Loucy (cell line): ENCODE measurements around the gene RREB1.
A peak's percentile ranks its signal among the peaks of the same experiment; 100 is the strongest.

ENCODE experiments used
- H2AFZ ChIP-seq: fragments of 200-600 bp; sonication (generic); 2 replicates; pipeline ENCODE4 v1.6.0; 2016; ENCODE audit warnings: antibody characterized with exemption, mild to moderate bottlenecking, low read length, moderate library complexity
- H3F3A ChIP-seq: fragments of 200-600 bp; 2 replicates; pipeline ENCODE4 v1.6.0; 2016; ENCODE audit warnings: antibody characterized with exemption, low read depth, mild to moderate bottlenecking
- H3K27me3 ChIP-seq: fragments of 200-600 bp; sonication (generic); 2 replicates; pipeline ENCODE4 v1.6.1; 2014; ENCODE audit warnings: low read length, mild to moderate bottlenecking; ENCODE audit not compliant: insufficient read depth, poor library complexity, severe bottlenecking
- H3K36me3 ChIP-seq: fragments of 200-600 bp; sonication (generic); 2 replicates; pipeline ENCODE4 v1.6.1; 2016; ENCODE audit warnings: low read length; ENCODE audit not compliant: insufficient read depth
- H3K4me1 ChIP-seq: fragments of 200-600 bp; sonication (generic); 2 replicates; pipeline ENCODE4 v1.5.1; 2014; ENCODE audit warnings: low read length, mild to moderate bottlenecking; ENCODE audit not compliant: insufficient read depth, poor library complexity, severe bottlenecking
- H3K4me2 ChIP-seq: fragments of 200-600 bp; sonication (generic); 2 replicates; pipeline ENCODE4 v1.6.0; 2014; ENCODE audit warnings: antibody characterized with exemption, low read length, low read depth, mild to moderate bottlenecking; ENCODE audit not compliant: poor library complexity, severe bottlenecking
- H3K4me3 ChIP-seq: fragments of 200-600 bp; sonication (generic); 2 replicates; pipeline ENCODE4 v1.5.1; 2014; ENCODE audit warnings: low read length, mild to moderate bottlenecking, mixed read lengths; ENCODE audit not compliant: poor library complexity, severe bottlenecking
- H3K79me2 ChIP-seq: fragments of 200-600 bp; sonication (generic); 2 replicates; pipeline ENCODE4 v1.6.1; 2014; ENCODE audit warnings: low read length; ENCODE audit not compliant: insufficient read depth
- H3K9ac ChIP-seq: fragments of 200-600 bp; sonication (generic); 2 replicates; pipeline ENCODE4 v1.6.0; 2014; ENCODE audit warnings: mild to moderate bottlenecking, low read depth, low read length, moderate library complexity; ENCODE audit not compliant: poor library complexity, severe bottlenecking
- H3K9me2 ChIP-seq: fragments of 200-600 bp; sonication (generic); replicated peaks from 2 replicates; pipeline ENCODE4 v1.6.1; 2016; ENCODE audit warnings: low read depth, low read length, mixed read lengths
- H3K9me3 ChIP-seq: fragments of 200-600 bp; sonication (generic); 2 replicates; pipeline ENCODE4 v1.6.1; 2014; ENCODE audit warnings: mild to moderate bottlenecking, antibody characterized with exemption, low read length, low read depth; ENCODE audit not compliant: insufficient read depth
- H4K20me1 ChIP-seq: fragments of 200-600 bp; sonication (generic); 2 replicates; pipeline ENCODE4 v1.6.0; 2014; ENCODE audit warnings: antibody characterized with exemption, low read length, mild to moderate bottlenecking; ENCODE audit not compliant: insufficient read depth, poor library complexity, severe bottlenecking
- EZH2phosphoT487 ChIP-seq: fragments of 200-600 bp; IDR thresholded peaks from 2 replicates; pipeline ENCODE4 v1.6.1; 2018; ENCODE audit warnings: antibody characterized with exemption, mild to moderate bottlenecking, moderate library complexity, borderline replicate concordance
- TF ChIP-seq, protein P1 (sequence below): fragments of 200-600 bp; sonication (generic); conservative IDR thresholded peaks from 2 replicates; pipeline ENCODE4 v1.5.1; 2014; ENCODE audit warnings: mild to moderate bottlenecking, antibody characterized with exemption, low read length

Gene RREB1

GRCh38 chr6:7169296-7169721 lies 61.5 kb downstream of the RREB1 start:
- H3K4me1 ChIP-seq: peaks cover 36% of the 10 kb centered on the region
- no peaks in the 10 kb centered on the region for H3K27me3 ChIP-seq
- no peak overlapping the region for H3K9ac ChIP-seq
- H3K4me2 ChIP-seq: peak overlapping the region; percentile 1
- no peak for TF ChIP-seq EZH2phosphoT487
- TF ChIP-seq, protein P1, sequence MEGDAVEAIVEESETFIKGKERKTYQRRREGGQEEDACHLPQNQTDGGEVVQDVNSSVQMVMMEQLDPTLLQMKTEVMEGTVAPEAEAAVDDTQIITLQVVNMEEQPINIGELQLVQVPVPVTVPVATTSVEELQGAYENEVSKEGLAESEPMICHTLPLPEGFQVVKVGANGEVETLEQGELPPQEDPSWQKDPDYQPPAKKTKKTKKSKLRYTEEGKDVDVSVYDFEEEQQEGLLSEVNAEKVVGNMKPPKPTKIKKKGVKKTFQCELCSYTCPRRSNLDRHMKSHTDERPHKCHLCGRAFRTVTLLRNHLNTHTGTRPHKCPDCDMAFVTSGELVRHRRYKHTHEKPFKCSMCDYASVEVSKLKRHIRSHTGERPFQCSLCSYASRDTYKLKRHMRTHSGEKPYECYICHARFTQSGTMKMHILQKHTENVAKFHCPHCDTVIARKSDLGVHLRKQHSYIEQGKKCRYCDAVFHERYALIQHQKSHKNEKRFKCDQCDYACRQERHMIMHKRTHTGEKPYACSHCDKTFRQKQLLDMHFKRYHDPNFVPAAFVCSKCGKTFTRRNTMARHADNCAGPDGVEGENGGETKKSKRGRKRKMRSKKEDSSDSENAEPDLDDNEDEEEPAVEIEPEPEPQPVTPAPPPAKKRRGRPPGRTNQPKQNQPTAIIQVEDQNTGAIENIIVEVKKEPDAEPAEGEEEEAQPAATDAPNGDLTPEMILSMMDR: no peak
- peaks cover 84% of the 10 kb centered on the region for H4K20me1 ChIP-seq
- peaks cover 100% of the 10 kb centered on the region for H3K79me2 ChIP-seq
- peaks cover 6% of the 10 kb centered on the region; the same call in 1 of the 2 replicates for H3K36me3 ChIP-seq
- no peak overlapping the region for H3K4me3 ChIP-seq
- no peaks in the 10 kb centered on the region for H3K9me3 ChIP-seq
- no peak overlapping the region for H2AFZ ChIP-seq
- no peaks in the 10 kb centered on the region for H3F3A ChIP-seq
- no peaks in the 10 kb centered on the region for H3K9me2 ChIP-seq

DNA sequence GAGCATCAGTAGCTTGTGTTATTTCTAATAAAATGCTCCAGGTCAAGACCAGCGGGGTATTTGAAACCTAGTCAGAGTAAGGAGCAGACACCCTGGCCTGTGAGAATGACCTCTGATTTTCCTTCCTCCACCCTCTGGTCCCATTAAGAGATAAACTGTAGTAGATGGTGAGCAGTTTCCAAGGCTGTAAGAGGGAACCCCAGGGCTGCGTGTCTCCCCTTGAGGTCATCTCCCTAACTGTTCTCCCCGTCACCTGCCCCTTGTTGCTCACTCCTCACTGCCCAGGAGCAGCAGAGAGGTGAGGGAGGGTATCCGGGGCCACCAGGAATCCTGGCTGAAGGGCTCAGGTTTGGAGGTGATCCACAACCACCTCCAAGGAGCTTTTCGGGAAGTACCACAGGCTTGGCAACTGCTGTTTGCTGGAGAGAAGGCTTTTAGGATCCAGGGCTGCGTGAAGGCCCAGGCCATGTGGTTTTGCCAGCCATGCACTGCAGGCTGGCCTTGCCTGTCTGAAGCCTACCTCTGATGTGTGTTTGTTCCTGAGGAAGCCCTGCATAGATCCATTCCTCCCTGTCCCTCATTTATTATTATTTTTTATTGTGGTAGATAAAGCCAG lies 62.5 kb downstream of the RREB1 start:
- Histone ChIP-seq H3K4me2 (no peak overlapping the region), H3K4me1 (peaks cover 27% of the 10 kb centered on the region), H3K9ac (no peak overlapping the region), H3K36me3 (no peaks in the 10 kb centered on the region; the same call in 1 of the 2 replicates), H4K20me1 (peaks cover 84% of the 10 kb centered on the region), H3K9me3 (no peaks in the 10 kb centered on the region), H3F3A (no peaks in the 10 kb centered on the region), H3K79me2 (peaks cover 98% of the 10 kb centered on the region), H3K27me3 (no peaks in the 10 kb centered on the region), H3K9me2 (no peaks in the 10 kb centered on the region), H3K4me3 (no peak overlapping the region), H2AFZ (no peak overlapping the region)
- TF ChIP-seq, protein P1: no peak
- TF ChIP-seq EZH2phosphoT487: no peak

GRCh38 chr6:7171119-7171518 lies 63.4 kb downstream of the RREB1 start:
- Histone ChIP-seq H3K9ac (no peak overlapping the region), H3K4me1 (peaks cover 18% of the 10 kb centered on the region), H3K4me3 (no peak overlapping the region), H3K4me2 (no peak overlapping the region), H3K9me2 (no peaks in the 10 kb centered on the region), H2AFZ (no peak overlapping the region), H3K9me3 (no peaks in the 10 kb centered on the region), H4K20me1 (peaks cover 80% of the 10 kb centered on the region), H3K79me2 (peaks cover 98% of the 10 kb centered on the region), H3K36me3 (no peaks in the 10 kb centered on the region; the same call in 1 of the 2 replicates), H3F3A (no peaks in the 10 kb centered on the region), H3K27me3 (no peaks in the 10 kb centered on the region)
- no peak for TF ChIP-seq EZH2phosphoT487
- TF ChIP-seq, protein P1: no peak
